Natural killer cell treated with Interleukin-12 subunit alpha and Interleukin-12 subunit beta and Interleukin-15 and Interleukin-18, amount 100 ng/mL, for 72 hours (primary cell): ENCODE data around the gene TMEM254. TPM values are rescaled to one million over a fixed set of nuclear protein-coding genes. Genes with fewer than 3 reads are reported as not detected.
A peak's percentile ranks its signal among the peaks of the same experiment; 100 is the strongest.
"Not testable (repeated sequence)": the region's sequence is repeated elsewhere in the genome, so short reads cannot be mapped to it uniquely, and the experiment has no call there.

Experiments used
- ATAC-seq, 2 donors: fragments of 150-1000 bp; cut with Tn5 transposase in 1 of 2; sonication (Bioruptor Pico), chemical (Tn5 transposase) in 1 of 2; 2 replicates each; pipeline ENCODE4 v1.10.0; 2021
- DNase-seq: peaks from one replicate; pipeline ENCODE4 v3.0.0; 2022; ENCODE audit warnings: low spot score
- H3K27ac Mint-ChIP-seq, 2 donors: 1 replicate in 1 of 2; 2 replicates in 1 of 2; pipeline ENCODE4 v1.8.0; 2022; ENCODE audit warnings: mixed read lengths in 2 of 2, mild to moderate bottlenecking in 1 of 2, moderate library complexity in 1 of 2
- H3K27me3 Mint-ChIP-seq, 2 donors: 1 replicate in 1 of 2; 2 replicates in 1 of 2; pipeline ENCODE4 v1.8.0; 2022; ENCODE audit warnings: mixed read lengths in 2 of 2
- H3K36me3 Mint-ChIP-seq: one replicate; pipeline ENCODE4 v1.8.0; 2022; ENCODE audit warnings: mixed read lengths
- H3K4me1 Mint-ChIP-seq, 2 donors: 1 replicate in 1 of 2; 2 replicates in 1 of 2; pipeline ENCODE4 v1.8.0; 2022; ENCODE audit warnings: low read depth in 2 of 2, mixed read lengths in 2 of 2, mild to moderate bottlenecking in 1 of 2
- H3K4me3 Mint-ChIP-seq: one replicate; pipeline ENCODE4 v1.8.0; 2022; ENCODE audit warnings: mixed read lengths
- H3K9me3 Mint-ChIP-seq: 2 replicates; pipeline ENCODE4 v1.8.0; 2022; ENCODE audit warnings: mixed read lengths
- total RNA-seq, 2 donors: library from RNA; stranded (reverse); gene quantifications; one replicate each; pipeline ENCODE4 v1.2.3, GENCODE V29; 2022

Gene TMEM254
- total RNA-seq, 2 donors from 2014 or later = 8.3 to 13.2 TPM

DNA sequence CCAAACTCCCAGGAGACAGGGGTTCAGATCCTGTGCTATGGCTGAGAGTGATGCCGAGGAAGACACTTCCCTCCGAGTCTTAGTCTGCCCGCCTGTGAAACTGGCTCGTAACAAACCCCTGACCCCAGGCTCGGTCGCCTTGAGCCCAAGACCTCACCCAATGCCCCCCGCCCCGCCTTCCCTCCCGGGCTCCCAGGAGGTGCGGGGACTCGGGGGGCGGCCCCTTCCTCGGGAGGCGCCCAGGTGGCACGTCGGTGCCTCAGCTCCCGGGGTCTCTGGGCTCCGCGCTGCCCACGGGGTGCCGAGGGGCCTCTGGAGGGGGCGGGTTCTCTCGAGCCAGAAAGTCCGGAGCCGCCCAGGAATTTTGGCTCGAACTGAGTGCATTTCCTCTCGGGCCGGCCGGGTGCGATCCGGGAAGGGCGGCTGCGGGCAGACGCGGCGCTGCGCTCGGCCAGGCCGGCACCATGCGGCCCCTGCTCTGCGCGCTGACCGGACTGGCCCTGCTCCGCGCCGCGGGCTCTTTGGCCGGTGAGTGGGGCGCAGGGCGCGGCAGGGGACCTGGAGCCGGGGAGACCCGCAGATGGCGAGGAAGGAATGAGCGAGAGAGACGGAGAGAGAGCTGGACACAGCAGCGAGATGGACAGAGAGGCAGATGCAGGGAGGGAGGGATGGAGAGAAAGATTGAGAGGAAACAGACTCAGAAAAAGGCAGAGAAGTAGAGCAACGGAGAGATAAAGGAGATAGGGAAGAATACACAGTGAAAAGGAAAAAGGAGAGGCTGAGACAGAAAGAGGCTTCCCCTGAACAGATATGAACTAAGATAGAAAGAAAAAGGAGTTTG is 54.1 kb downstream of the TMEM254 start, which contains the start of gene PLAC9:
Gene PLAC9, plus strand, starts transcription at position 432 of the 841 bp plus-strand sequence. Its CDS starts 33 bp downstream, at position 465.
- Mint-ChIP-seq H3K36me3 (no peaks in the 10 kb centered on the region), H3K9me3 (no peaks in the 10 kb centered on the region), H3K4me1 (peaks cover 0 to 6% of the 10 kb centered on the region in 2 donors), H3K4me3 (no peak within 1 kb of the TSS), H3K27me3 (peaks cover 19 to 27% of the 10 kb centered on the region in 2 donors), H3K27ac (no peak within 1 kb of the TSS)
- ATAC-seq = peak in 1 of 2 donors; percentile 52
- DNase-seq = no peak

DNA sequence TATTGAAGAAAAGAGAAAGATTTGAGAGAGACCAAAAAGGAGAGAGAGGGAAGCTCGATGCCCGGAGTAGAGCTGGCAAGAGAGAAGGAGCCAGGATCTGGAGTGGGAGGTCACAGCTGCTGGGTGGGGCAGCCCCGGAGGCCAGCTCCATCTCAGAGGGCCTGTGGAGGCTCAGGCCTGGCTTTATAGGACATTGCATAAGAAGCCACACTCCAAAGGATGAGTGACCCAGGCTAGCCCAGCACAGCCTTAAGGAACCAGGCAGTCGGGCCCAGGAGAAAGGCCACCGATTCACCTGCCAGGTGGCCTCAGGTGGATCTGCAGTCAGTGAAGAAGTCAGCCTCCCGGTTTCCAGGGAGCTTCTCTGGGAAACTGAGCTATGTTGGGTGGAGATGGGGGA is 54.7 kb downstream of the TMEM254 start:
- no peaks in the 10 kb centered on the region for H3K9me3 Mint-ChIP-seq
- H3K27me3 Mint-ChIP-seq = peaks cover 22 to 32% of the 10 kb centered on the region in 2 donors
- no peak overlapping the region for H3K4me3 Mint-ChIP-seq
- H3K4me1 Mint-ChIP-seq = peaks cover 0 to 6% of the 10 kb centered on the region in 2 donors
- H3K36me3 Mint-ChIP-seq = no peaks in the 10 kb centered on the region
- ATAC-seq = no peak
- no peak for DNase-seq
- H3K27ac Mint-ChIP-seq = no peak overlapping the region

DNA sequence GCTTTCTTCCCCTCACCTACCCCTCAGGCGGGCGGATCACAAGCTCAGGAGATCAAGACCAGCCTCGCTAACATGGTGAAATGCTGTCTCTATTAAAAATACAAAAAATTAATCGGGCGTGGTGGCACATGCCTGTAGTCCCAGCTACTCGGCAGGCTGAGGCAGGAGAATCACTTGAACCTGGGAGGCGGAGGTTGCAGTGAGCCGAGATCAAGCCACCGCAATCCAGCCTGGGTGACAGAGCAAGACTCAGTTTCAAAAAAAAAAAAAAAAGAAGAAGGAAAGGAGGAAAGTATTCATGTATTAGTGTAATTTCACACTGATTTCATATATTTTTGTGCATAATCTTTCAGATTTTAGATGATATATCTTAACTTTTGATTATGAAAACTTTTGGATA is 55.2 kb downstream of the TMEM254 start:
- H3K27me3 Mint-ChIP-seq = peaks cover 23 to 34% of the 10 kb centered on the region in 2 donors
- H3K4me3 Mint-ChIP-seq, DNase-seq, H3K9me3 Mint-ChIP-seq, H3K36me3 Mint-ChIP-seq, ATAC-seq, H3K4me1 Mint-ChIP-seq, H3K27ac Mint-ChIP-seq: not testable (repeated sequence)

DNA sequence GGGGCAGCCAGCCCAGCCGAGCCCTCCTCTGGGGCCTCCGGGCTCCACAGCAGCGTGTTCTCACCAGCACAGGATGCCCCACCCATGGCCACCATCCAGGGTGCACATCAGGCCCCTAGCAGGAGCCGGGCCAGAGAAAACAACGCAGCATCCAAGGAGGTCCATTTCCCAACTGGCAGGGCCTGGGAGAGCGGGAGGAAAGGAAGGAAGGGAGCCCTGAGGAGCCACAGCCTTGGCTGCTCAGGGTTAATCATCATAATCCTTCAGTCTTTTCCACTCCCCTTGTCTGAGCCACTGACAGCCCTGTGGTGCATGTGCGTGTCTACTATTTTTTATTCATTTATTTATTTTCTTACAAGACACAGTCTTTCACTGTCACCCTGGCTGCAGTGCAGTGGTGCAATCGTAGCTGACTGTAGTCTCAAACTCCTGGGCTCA is 57.7 kb downstream of the TMEM254 start:
- Mint-ChIP-seq H3K27me3 (peaks cover 30 to 46% of the 10 kb centered on the region in 2 donors), H3K9me3 (no peaks in the 10 kb centered on the region), H3K4me3 (no peak overlapping the region), H3K27ac (no peak overlapping the region), H3K4me1 (peaks cover 0 to 6% of the 10 kb centered on the region in 2 donors), H3K36me3 (no peaks in the 10 kb centered on the region)
- DNase-seq (no peak), ATAC-seq (no peak)

DNA sequence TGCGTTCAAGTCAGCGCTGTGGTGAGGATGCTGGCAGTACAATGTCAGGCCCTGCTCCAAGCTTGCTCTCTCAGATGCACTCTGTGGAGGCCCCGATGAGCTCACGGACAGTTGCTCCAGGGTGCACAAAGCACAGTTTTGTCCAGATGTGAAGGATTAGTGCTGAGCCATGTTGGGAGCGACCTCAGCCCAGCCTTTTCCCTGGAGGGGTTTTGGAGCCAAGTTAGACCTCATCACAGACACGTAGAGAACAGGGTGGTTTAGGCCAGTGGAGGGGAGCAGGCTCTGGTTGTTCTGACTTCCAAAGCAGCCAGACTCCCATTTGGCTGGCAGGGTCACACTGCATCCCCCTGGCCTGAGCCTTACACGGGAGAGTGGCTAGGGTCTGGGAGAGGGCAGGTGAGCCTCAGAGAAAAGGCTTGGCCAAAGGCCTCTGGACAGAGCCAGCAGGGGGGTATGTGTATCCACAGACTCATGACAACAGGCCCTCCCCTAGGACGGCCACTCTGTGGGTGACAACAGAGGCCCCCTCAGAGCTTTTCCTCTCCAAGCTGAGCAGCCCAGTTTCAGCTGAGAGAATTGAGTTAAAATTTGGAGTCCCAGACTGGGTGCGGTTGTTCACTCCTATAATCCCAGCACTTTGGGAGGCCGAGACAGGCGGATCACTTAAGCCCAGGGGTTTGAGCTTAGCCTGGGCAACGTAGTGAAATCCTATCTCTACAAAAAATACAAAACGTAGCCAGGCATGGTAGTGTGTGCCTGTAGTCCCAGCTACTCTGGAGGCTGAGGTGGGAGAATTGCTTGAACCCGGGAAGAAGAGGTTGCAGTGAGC is 58.8 kb downstream of the TMEM254 start:
- H3K4me1 Mint-ChIP-seq = peaks cover 0 to 6% of the 10 kb centered on the region in 2 donors
- no peaks in the 10 kb centered on the region for H3K9me3 Mint-ChIP-seq
- no peaks in the 10 kb centered on the region for H3K36me3 Mint-ChIP-seq
- H3K4me3 Mint-ChIP-seq = no peak overlapping the region
- H3K27me3 Mint-ChIP-seq = peaks cover 28 to 38% of the 10 kb centered on the region in 2 donors
- DNase-seq (no peak), ATAC-seq (peak in 1 of 2 donors; percentile 21)
- no peak overlapping the region for H3K27ac Mint-ChIP-seq

DNA sequence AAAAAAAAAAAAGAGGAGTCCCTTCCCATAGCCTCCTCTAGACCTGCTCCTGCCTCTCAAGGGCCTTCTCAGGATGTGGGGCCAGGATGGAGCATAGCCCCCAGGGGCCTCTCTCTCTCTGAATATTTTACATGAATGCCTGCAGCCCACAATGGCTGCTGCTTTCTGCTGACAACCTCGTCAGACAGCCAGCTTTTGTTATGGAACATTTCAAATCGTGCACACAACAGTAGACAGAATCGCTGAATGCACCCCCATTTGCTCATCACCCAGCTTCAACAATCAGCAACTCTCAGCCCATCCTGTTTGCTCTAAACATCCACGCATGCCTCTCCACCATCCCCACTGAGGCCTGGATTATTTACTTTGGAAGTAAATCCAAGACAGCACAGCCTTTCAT is 59.5 kb downstream of the TMEM254 start:
- Mint-ChIP-seq H3K9me3 (no peaks in the 10 kb centered on the region), H3K36me3 (no peaks in the 10 kb centered on the region), H3K4me1 (peaks cover 0 to 3% of the 10 kb centered on the region in 2 donors), H3K27me3 (peaks cover 25 to 34% of the 10 kb centered on the region in 2 donors), H3K27ac (no peak overlapping the region), H3K4me3 (no peak overlapping the region)
- no peak for ATAC-seq
- DNase-seq = no peak

DNA sequence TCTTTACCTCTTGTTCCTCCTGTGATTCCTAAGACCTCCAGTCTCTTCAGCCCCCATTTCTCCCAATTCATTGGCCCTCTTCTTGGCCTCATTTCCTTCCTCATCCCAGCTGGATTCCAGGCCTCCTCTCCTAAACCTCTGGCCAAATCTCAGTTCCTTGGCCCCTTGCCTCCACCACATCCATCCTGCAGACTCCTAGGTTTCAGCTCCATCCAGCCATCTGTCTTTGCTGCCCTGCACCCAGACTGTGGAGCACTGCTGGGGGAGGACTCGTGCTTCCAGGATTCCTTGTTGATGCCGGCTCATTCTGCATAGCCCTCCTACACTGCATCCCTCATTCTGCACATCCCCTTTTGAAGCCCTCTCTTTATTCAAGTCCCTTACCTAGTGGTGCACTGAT is 60.8 kb downstream of the TMEM254 start:
- no peaks in the 10 kb centered on the region for H3K9me3 Mint-ChIP-seq
- no peak for ATAC-seq
- H3K27me3 Mint-ChIP-seq = peaks cover 19 to 28% of the 10 kb centered on the region in 2 donors
- H3K27ac Mint-ChIP-seq = no peak overlapping the region
- H3K36me3 Mint-ChIP-seq = no peaks in the 10 kb centered on the region
- DNase-seq = no peak
- H3K4me1 Mint-ChIP-seq = peaks cover 6% of the 10 kb centered on the region in 2 donors
- H3K4me3 Mint-ChIP-seq = no peak overlapping the region

DNA sequence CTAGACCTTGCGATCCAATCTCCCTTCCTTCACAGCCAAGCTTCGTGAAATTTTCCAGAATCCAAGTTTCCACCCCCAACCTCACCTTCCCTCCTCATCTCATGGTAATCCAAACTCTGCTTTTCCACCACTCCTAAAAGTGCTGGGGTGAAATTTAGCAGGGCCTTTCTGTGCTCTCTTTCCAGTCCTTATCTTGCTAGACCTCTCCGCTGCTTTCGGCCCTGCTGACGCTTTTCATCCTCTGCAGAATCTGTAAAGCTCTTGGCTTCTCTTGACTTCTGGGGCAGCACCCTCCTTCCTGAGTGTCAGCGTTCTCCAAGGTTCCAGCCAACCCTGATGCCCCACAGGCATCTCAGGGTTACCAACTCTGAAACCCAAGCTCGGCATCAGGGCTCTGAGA is 61.8 kb downstream of the TMEM254 start:
- DNase-seq (no peak), ATAC-seq (no peak)
- H3K27me3 Mint-ChIP-seq = peaks cover 16 to 21% of the 10 kb centered on the region in 2 donors
- peaks cover 12% of the 10 kb centered on the region in 2 donors for H3K4me1 Mint-ChIP-seq
- no peak overlapping the region for H3K4me3 Mint-ChIP-seq
- no peaks in the 10 kb centered on the region for H3K36me3 Mint-ChIP-seq
- no peak overlapping the region for H3K27ac Mint-ChIP-seq
- no peaks in the 10 kb centered on the region for H3K9me3 Mint-ChIP-seq

DNA sequence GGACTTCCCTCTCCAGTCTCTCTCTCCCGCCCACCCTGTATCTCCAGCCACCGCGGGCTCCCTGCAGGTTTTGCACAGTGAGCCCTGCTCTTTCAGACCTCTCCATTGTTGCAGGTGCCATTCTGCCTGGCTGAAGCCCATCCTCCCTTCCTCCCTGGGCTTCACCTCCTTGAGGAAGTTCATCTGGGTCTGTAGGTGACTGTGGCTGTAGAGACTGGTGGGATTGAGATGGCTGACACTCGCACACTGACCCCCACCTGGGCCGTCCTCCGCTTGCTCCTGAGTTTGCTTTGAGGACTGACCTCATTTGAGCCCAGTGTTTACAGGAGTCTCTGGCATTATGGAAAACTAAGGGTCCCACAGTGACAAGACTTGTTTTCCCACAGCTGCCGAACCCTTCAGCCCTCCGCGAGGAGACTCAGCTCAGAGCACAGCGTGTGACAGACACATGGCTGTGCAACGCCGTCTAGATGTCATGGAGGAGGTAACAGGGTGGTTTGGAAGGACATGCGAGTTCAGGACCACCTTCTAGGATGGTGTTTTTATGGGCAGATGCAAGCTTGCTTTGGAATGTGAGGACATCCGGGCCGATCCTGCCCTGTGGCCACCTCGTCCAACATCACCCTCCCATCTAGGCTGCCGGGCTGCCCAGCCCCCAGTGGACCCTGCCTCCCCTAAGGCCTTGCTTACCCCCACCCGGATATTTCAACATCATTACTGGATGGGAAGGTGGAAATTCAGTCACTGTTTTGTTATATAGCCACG is 63.4 kb downstream of the TMEM254 start:
- Mint-ChIP-seq H3K4me1 (peaks cover 12% of the 10 kb centered on the region in 2 donors), H3K27me3 (peaks cover 16 to 21% of the 10 kb centered on the region in 2 donors), H3K27ac (no peak overlapping the region), H3K9me3 (no peaks in the 10 kb centered on the region), H3K4me3 (no peak overlapping the region), H3K36me3 (no peaks in the 10 kb centered on the region)
- no peak for ATAC-seq
- DNase-seq = no peak

Other genes starting within 250 kb of the TMEM254 start
- not detected for gene SFTPD, start 129.6 kb upstream of the TMEM254 start, total RNA-seq
- gene PLAC9, start 54.1 kb downstream of the TMEM254 start, total RNA-seq = not detected
- gene ANXA11, start 126.9 kb downstream of the TMEM254 start, total RNA-seq = 100 to 1,000 TPM; 134 to 166 TPM
- gene MAT1A, start 211.0 kb downstream of the TMEM254 start, total RNA-seq = not detected